ENCODE results near the gene PRR30. TPM values are rescaled to one million over a fixed set of nuclear protein-coding genes. Genes with fewer than 3 reads are reported as not detected.

The PRR30 gene
- total and polyA plus RNA-seq, 8 donors: not detected

DNA sequence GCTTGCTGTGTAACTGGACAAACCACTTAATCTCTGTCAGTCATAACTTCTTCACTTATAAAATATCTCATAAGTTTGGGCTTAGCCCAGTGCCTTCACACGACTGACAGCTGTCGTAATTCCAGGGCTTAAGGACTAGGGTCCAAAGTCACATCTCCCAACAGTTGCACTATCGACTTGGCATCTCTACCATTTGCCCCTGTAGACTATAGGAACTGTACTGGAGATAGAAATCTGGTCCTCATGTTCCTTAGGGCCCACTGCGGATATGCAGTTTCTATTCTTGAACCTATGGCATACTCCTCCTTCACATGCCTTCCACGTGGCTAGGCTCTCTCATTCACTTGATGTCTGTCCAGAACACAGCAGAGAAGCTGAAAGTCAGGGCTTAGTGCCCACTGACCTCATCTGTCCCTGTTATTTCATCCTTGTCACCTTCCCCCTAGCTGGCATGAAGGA, 12.9 kb downstream of the PRR30 start:
- Histone ChIP-seq H3K4me1 (peaks cover 5 to 16% (median 15%) of the 10 kb centered on the region in 4 donors), H3K9me3 (no peaks in the 10 kb centered on the region), H3K36me3 (peaks cover 17 to 28% (median 20%) of the 10 kb centered on the region in 4 donors), H3K27me3 (no peaks in the 10 kb centered on the region), H3K4me3 (no peak overlapping the region), H3K27ac (no peak overlapping the region)
- intact Hi-C loops (cut with DNase I; ENCODE audit: low total_unique reads): no loop called here
- WGBS, 5 donors: 45 to 54% (median 51%) methylated on average over 5 of the region's 5 CpGs
- TF ChIP-seq POLR2AphosphoS5 (IDR thresholded peaks at IDR 0.05): no peak
- no peak for TF ChIP-seq POLR2A (IDR thresholded peaks at IDR 0.05)
- TF ChIP-seq EP300 (IDR thresholded peaks at IDR 0.05): no peak
- no peak for TF ChIP-seq CTCF (IDR thresholded peaks at IDR 0.05)
- DNase-seq: no peak

DNA sequence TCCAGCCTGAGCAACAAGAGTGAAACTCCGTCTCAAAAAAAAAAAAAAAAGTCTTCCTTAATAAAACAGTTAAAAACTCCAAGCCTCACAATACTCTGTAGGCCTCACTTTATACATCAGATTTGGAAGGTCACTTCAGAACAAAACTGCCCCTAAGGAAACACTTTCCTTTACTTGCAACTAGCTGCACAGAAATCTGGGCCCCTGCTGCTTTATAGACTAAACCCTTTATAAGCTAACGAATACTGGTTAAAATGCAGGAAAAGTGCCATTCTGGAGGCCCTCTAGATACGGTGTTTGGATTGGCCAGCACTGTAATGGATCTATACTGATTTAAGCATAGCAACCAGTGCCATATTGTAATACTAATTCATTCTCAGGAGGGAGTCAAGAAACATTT, 14.1 kb downstream of the PRR30 start:
- Histone ChIP-seq H3K9me3 (no peaks in the 10 kb centered on the region), H3K36me3 (peaks cover 6 to 16% (median 9%) of the 10 kb centered on the region in 4 donors), H3K4me3 (no peak overlapping the region), H3K4me1 (peaks cover 5 to 16% (median 15%) of the 10 kb centered on the region in 4 donors), H3K27me3 (peaks cover 0 to under 1% (median 0%) of the 10 kb centered on the region in 3 donors), H3K27ac (no peak overlapping the region)
- TF ChIP-seq CTCF (IDR thresholded peaks at IDR 0.05): no peak
- TF ChIP-seq EP300 (IDR thresholded peaks at IDR 0.05): no peak
- no peak for TF ChIP-seq POLR2A (IDR thresholded peaks at IDR 0.05)
- TF ChIP-seq POLR2AphosphoS5 (IDR thresholded peaks at IDR 0.05): no peak
- no peak for DNase-seq
- 87 to 97% (median 91%) methylated on average over 3 of the region's 3 CpGs for WGBS, 5 donors
- intact Hi-C loops (cut with DNase I; ENCODE audit: low total_unique reads): no loop called here

DNA sequence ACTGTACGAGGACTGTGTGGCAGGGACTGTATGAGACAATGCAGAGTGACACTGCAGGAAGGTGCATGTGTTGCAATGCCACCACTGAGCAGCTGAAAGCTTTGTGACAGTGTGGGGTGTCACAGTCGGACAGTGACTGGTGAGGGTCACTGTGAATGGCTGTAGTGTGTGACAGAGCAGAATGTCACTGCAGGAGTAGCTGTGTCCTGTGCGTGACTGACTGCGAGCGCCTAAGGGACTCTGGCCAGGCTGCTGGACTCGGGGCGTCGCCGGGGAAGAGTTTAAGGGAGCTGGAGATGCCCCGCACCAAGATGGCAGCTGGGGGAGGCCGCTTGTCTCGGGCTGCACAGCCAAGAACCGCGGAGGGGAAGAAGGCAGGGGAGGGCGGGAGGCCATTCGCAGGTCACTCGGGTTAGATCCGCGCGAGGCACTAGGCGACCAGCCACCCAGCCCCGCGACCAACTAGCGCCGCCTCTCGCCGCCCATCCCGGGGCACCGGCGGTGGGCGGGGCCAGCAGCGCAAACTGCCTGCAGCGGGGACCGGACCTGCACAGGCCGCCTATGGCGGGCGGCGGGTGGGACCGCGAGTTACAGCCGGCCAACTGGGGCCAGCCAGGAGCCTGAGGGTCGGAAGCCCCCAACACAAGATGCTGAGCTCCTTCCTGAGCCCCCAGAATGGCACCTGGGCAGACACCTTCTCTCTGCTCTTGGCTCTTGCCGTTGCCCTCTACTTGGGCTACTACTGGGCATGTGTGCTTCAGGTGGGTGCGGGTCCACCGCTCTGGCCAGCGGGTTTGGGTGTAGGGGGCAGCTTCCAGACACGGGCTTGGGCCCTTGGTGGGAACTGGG, 15.7 kb downstream of the PRR30 start, which contains the start of gene ABHD1:
Gene ABHD1, plus strand, starts transcription at position 514 of the 849 bp plus-strand sequence. Its CDS starts 134 bp downstream, at position 648.
- peak in 1 of 7 experiments; percentile 5 for TF ChIP-seq CTCF (IDR thresholded peaks at IDR 0.05)
- TF ChIP-seq EP300 (IDR thresholded peaks at IDR 0.05): no peak
- 4 to 9% (median 5%) methylated on average over 28 to 47 of the region's 47 CpGs for WGBS, 5 donors
- DNase-seq: peak; percentile 69 to 77
- peaks cover 11 to 25% (median 20%) of the 10 kb centered on the region in 4 donors for H3K4me1 ChIP-seq
- no peaks in the 10 kb centered on the region for H3K36me3 ChIP-seq
- peaks cover 2 to 17% (median 12%) of the 10 kb centered on the region in 3 donors for H3K27me3 ChIP-seq
- intact Hi-C loops (cut with DNase I; ENCODE audit: low total_unique reads): no loop called here
- no peaks in the 10 kb centered on the region for H3K9me3 ChIP-seq
- peak within 1 kb of the TSS; percentile 49 to 79 (median 61) for H3K4me3 ChIP-seq
- peak within 1 kb of the TSS in 3 of 5 donors; percentile 50 to 69 (median 59) for H3K27ac ChIP-seq

- peak overlapping the region in 1 of 5 donors; percentile 69 for H3K27ac ChIP-seq
- intact Hi-C loops (cut with DNase I; ENCODE audit: low total_unique reads): no loop called here
- H3K4me3 ChIP-seq: peak overlapping the region in 2 of 4 donors; percentile 66 to 79
- peaks cover 9 to 24% (median 20%) of the 10 kb centered on the region in 3 donors for H3K27me3 ChIP-seq
- H3K4me1 ChIP-seq: peaks cover 17 to 33% (median 27%) of the 10 kb centered on the region in 4 donors
- DNase-seq: no peak
- WGBS, 5 donors: 81 to 92% (median 91%) methylated on average over 7 of the region's 7 CpGs
- no peaks in the 10 kb centered on the region for H3K36me3 ChIP-seq
- TF ChIP-seq CTCF (IDR thresholded peaks at IDR 0.05) (no peak), EP300 (IDR thresholded peaks at IDR 0.05) (no peak), POLR2A (IDR thresholded peaks at IDR 0.05) (no peak), POLR2AphosphoS5 (IDR thresholded peaks at IDR 0.05) (no peak)
- H3K9me3 ChIP-seq: no peaks in the 10 kb centered on the region
Observed at GRCh38 chr2:27122791-27123190, 16.4 kb downstream of the PRR30 start.

All from stomach (tissue), 9 donors.